Nephron (organoid): ENCODE results near the gene APPL2.
"Not testable (repeated sequence)": the region's sequence is repeated elsewhere in the genome, so short reads cannot be mapped to it uniquely, and the experiment has no call there.

Experiments used
- H3K27ac Mint-ChIP-seq, 3 experiments: 2 replicates each; pipeline ENCODE4 v1.8.0; 2020; ENCODE audit warnings: mixed read lengths in 3 of 3, mild to moderate bottlenecking in 2 of 3, moderate library complexity in 1 of 3
- H3K27me3 Mint-ChIP-seq: 2 replicates; pipeline ENCODE4 v1.8.0; 2021; ENCODE audit warnings: low read depth, mild to moderate bottlenecking, moderate library complexity, mixed read lengths
- H3K36me3 Mint-ChIP-seq: 2 replicates; pipeline ENCODE4 v1.8.0; 2020; ENCODE audit warnings: low read depth, mixed read lengths
- H3K4me1 Mint-ChIP-seq: 2 replicates; pipeline ENCODE4 v1.8.0; 2020; ENCODE audit warnings: mixed read lengths
- H3K4me3 Mint-ChIP-seq, 3 experiments: 2 replicates each; pipeline ENCODE4 v1.8.0; 2020; ENCODE audit warnings: mild to moderate bottlenecking in 3 of 3, mixed read lengths in 3 of 3, moderate library complexity in 2 of 3
- H3K9me3 Mint-ChIP-seq: 2 replicates; pipeline ENCODE4 v1.8.0; 2020; ENCODE audit warnings: mixed read lengths
- CTCF ChIP-seq, 3 experiments: fragments of 200-600 bp; sonication (generic); IDR thresholded peaks; one replicate each; pipeline ENCODE4 v1.5.0; 2021; ENCODE audit warnings: antibody characterized with exemption in 3 of 3; ENCODE audit not compliant: unreplicated experiment in 3 of 3

APPL2 gene

DNA sequence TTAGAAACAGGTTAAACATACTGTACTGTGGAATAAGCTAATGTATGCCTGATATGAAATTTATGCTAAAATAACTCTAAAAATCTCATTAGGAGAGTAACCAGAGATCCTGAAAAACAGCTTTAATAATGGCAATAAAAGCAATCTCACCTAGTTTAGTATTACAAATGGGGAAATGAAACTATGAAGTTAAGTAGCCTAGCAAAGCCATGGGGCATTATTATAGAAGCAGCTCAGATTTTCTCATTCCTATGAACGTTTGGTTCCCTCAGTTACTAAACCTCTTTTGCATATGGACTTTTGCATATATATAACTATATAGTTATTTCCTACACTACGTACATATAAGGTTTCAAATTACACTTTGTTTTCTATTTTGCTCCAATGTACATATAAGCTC is 25.0 kb upstream of the APPL2 start:
- H3K36me3 Mint-ChIP-seq: no peaks in the 10 kb centered on the region
- H3K27me3 Mint-ChIP-seq: peaks cover 8% of the 10 kb centered on the region
- peaks cover 2% of the 10 kb centered on the region for H3K4me1 Mint-ChIP-seq
- no peak overlapping the region for H3K4me3 Mint-ChIP-seq
- no peak overlapping the region for H3K27ac Mint-ChIP-seq
- no peak for TF ChIP-seq CTCF (IDR thresholded peaks at IDR 0.05; ENCODE audit: unreplicated experiment in 3 of 3)
- no peaks in the 10 kb centered on the region for H3K9me3 Mint-ChIP-seq

DNA sequence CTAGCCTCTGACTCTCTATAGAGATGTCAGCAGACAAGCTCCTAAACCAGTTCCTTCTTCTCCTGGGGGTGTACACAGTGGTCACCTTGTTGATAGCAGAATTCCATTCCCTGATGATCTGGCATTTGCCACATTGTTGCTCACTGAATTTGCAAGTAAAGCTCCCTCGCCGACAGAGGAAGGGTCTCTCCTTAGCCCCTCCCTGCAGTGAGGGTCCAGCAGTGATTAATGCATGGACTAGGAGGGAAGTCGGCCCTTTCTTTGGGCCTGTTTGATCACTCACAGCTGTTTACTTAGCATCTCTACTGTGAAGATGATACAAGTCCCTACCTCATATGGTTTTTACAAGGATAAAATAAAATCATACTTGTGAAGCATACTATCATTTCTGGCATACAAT is 23.3 kb upstream of the APPL2 start:
- H3K27me3 Mint-ChIP-seq: no peaks in the 10 kb centered on the region
- peaks cover 4% of the 10 kb centered on the region for H3K4me1 Mint-ChIP-seq
- no peak overlapping the region for H3K4me3 Mint-ChIP-seq
- no peak for TF ChIP-seq CTCF (IDR thresholded peaks at IDR 0.05; ENCODE audit: unreplicated experiment in 3 of 3)
- H3K27ac Mint-ChIP-seq: no peak overlapping the region
- H3K9me3 Mint-ChIP-seq: no peaks in the 10 kb centered on the region
- H3K36me3 Mint-ChIP-seq: no peaks in the 10 kb centered on the region

DNA sequence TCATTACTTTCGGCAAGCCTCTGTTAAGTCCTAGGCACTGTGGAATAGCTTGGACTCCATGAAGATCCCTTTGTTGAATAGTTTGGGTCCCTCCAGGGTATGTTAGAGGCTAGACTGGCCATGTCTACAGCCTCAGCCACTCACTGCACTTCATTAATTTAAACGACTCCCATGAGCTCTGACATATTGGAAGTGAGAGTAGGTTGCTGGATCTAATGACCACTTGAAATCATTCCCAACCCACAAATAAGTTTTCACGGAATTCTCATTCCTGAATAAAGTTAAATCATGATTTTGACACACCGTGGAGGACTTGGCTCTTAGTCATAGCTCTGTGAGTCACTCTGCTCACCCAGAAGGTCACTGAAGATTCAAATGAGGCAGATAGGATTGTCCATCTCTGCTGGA is 21.4 kb upstream of the APPL2 start:
- no peak for TF ChIP-seq CTCF (IDR thresholded peaks at IDR 0.05; ENCODE audit: unreplicated experiment in 3 of 3)
- H3K36me3 Mint-ChIP-seq: no peaks in the 10 kb centered on the region
- H3K4me3 Mint-ChIP-seq: no peak overlapping the region
- H3K9me3 Mint-ChIP-seq: no peaks in the 10 kb centered on the region
- H3K27me3 Mint-ChIP-seq: no peaks in the 10 kb centered on the region
- no peak overlapping the region for H3K27ac Mint-ChIP-seq
- peaks cover 4% of the 10 kb centered on the region for H3K4me1 Mint-ChIP-seq

DNA sequence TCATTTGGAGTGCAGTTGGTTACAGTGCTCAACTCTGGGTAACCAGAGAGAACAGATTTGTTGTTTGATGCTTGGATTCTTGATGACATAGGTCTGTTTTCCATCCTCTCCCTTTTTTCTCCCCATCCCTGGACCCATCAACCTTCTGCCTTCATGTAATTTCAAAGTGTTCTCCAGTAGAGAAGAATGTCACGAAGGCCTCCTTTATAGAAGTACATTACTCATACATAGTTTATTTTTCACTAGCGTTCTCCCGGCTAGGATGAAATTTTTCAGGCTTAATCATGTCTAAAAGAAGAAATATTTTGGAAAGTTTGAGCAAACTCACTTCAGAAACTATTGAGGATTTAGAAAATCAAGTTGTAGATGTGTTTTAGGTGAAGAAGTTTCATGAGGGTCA is 20.9 kb upstream of the APPL2 start:
- H3K4me3 Mint-ChIP-seq: no peak overlapping the region
- TF ChIP-seq CTCF (IDR thresholded peaks at IDR 0.05; ENCODE audit: unreplicated experiment in 3 of 3): no peak
- H3K36me3 Mint-ChIP-seq: no peaks in the 10 kb centered on the region
- H3K27me3 Mint-ChIP-seq: no peaks in the 10 kb centered on the region
- H3K27ac Mint-ChIP-seq: no peak overlapping the region
- no peaks in the 10 kb centered on the region for H3K9me3 Mint-ChIP-seq
- peaks cover 4% of the 10 kb centered on the region for H3K4me1 Mint-ChIP-seq

DNA sequence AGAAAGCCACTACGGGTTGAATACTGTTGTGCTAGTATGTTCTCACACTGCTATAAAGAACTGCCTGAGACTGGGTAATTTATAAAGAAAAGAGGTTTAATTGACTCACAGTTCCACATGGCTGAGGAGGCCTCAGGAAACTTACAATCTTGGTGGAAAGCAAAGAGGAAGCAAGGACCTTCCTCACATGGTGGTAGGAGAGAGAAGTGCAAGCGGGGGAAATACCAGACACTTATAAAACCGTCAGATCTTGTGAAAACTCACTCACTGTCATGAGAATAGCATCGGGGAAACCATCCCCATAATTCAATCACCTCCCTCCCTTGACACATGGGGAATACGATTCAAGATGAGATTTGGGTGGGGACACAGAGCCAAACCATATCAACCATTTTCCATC is 20.5 kb upstream of the APPL2 start:
- not testable (repeated sequence) for H3K36me3 Mint-ChIP-seq, H3K4me3 Mint-ChIP-seq, H3K4me1 Mint-ChIP-seq, H3K27ac Mint-ChIP-seq, H3K9me3 Mint-ChIP-seq, H3K27me3 Mint-ChIP-seq

DNA sequence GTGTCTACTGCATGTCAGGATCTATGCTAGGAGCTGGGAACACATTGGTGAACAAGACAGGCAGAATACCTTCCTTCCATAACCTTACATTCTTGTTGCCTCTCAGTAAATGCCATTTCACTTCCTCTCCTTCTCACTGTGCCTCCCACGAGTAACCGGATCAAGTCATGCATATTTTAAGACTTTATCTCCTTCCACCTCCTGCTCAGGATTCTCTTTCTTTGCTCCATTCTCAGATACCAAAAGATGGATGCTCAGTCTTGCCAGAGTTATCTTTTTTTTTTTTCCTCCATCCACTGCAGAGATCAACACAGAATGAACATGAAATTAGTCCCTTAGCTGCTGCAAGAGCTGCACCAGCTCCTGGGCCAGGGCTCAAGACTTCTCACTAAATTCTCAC is 20.0 kb upstream of the APPL2 start:
- TF ChIP-seq CTCF (IDR thresholded peaks at IDR 0.05; ENCODE audit: unreplicated experiment in 3 of 3): no peak
- Mint-ChIP-seq H3K4me1 (peaks cover 4% of the 10 kb centered on the region), H3K27ac (no peak overlapping the region), H3K4me3 (no peak overlapping the region), H3K27me3 (no peaks in the 10 kb centered on the region), H3K9me3 (no peaks in the 10 kb centered on the region), H3K36me3 (no peaks in the 10 kb centered on the region)
